LNCaP clone FGC (cell line): ENCODE data around the gene GSK3B.
A peak's percentile ranks its signal among the peaks of the same experiment; 100 is the strongest.
"Not testable (repeated sequence)": the region's sequence is repeated elsewhere in the genome, so short reads cannot be mapped to it uniquely, and the experiment has no call there.

Source experiments
- DNase-seq: peaks from one replicate; pipeline ENCODE4 v3.0.0-alpha.2; 2011; ENCODE audit warnings: low read depth
- H3K4me3 ChIP-seq: 2 replicates; pipeline ENCODE4 v1.5.1; 2011; ENCODE audit warnings: mild to moderate bottlenecking, low read depth, low read length, control low read depth
- CTCF ChIP-seq: IDR thresholded peaks from 2 replicates; pipeline ENCODE4 v1.5.1; 2012; ENCODE audit warnings: mild to moderate bottlenecking; ENCODE audit not compliant: control insufficient read depth, insufficient read depth; ENCODE audit errors: extremely low read depth

The GSK3B gene

DNA sequence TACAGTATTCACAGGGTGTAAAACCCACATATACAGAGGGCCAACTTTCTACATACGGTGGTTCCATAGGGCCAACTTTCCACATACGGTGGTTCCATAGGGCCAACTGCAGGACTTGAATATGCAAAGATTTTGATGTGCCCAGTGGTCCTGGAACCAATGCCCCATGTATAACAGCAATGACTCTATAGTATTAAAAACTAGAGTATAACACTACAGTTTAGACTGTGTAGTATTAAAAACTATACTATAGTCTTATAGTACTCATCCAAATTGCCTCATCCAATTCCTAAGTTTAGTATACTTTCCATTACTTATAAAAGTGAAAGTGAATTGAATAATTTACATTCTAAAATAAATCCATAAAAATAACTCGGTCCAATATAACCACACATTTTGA lies 75.9 kb downstream of the GSK3B start:
- H3K4me3 ChIP-seq = no peak overlapping the region
- no peak for TF ChIP-seq CTCF
- DNase-seq = no peak

DNA sequence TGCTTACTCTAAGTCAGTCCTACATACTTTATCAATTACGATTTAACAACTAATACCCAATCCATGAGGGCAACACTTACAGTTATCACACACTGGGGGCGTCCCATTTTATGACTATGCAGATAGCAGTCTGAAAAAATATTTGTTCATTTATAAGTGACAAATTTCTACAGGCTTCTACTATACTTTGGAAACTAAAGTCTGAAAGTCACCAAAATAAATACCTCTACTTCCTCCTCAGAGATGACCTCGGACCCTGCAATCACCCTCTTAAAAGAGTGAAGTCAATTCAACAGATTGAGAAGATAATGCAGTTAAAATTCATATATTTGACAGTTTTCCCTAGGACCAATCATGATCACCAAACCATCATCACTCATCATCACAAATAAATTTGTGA lies 76.6 kb downstream of the GSK3B start:
- H3K4me3 ChIP-seq = no peak overlapping the region
- TF ChIP-seq CTCF = no peak
- DNase-seq = no peak

GRCh38 chr3:120013481-120013880 lies 80.8 kb downstream of the GSK3B start:
- peak; percentile 19 for DNase-seq
- TF ChIP-seq CTCF = no peak
- H3K4me3 ChIP-seq = no peak overlapping the region

DNA sequence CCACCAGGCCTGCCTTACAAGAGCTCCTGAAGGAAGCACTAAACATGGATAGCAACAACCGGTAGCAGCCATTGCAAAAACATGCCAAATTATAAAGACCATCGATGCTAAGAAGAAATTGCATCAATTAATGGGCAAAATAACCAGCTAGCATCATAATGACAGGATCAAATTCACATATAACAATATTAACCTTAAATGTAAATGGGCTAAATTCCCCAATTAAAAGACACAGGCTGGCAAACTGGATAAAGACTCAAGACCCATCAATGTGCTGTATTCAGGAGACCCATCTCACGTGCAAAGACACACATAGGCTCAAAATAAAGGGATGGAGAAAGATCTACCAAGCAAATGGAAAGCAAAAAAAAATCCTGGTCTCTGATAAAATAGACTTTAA lies 88.5 kb downstream of the GSK3B start:
- DNase-seq, H3K4me3 ChIP-seq: not testable (repeated sequence)

DNA sequence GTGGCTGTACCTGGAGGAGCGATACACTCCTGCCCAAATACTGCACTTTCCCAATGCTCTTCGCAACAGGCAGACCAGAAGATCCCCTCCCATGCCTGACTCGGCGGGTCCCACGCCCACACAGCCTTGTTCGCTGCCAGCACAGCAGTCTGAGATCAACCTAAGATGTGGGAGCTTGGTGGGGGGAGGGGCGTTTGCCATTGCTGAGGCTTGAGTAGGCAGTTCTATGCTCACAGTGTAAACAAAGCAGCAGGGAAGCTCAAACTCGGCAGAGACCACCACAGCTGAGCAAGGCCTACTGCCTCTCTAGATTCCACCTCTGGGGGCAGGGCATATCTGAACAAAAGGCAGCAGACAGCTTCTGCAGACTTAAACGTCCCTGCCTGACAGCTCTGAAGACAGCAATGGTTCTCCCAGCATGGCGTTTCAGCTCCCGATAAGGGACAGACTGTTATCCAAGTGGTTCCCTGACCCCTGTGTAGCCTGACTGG lies 90.2 kb downstream of the GSK3B start:
- not testable (repeated sequence) for DNase-seq, H3K4me3 ChIP-seq

DNA sequence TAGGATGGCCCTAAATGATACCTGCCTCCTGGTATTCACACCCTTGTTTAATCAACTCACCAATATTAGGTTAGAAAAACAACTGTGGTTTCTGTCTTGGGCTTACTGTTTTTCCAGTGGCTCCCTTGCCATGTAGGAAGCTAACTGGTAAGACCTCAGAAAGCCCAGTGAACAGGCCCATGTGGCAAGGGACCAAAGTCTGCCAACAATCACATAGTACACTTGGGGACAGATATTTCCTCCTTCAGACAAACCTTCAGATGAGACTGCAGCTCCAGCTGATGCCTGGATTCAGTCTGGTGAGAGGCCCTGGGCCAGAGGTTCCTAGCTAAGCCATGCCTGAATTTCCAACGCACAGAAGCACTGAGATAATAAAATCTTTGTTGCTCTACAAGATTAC lies 96.1 kb downstream of the GSK3B start:
- H3K4me3 ChIP-seq = no peak overlapping the region
- no peak for TF ChIP-seq CTCF
- DNase-seq = no peak

- H3K4me3 ChIP-seq = no peak overlapping the region
- DNase-seq = no peak
- no peak for TF ChIP-seq CTCF
Observed at GRCh38 chr3:119990888-119991287, 103.4 kb downstream of the GSK3B start.

DNA sequence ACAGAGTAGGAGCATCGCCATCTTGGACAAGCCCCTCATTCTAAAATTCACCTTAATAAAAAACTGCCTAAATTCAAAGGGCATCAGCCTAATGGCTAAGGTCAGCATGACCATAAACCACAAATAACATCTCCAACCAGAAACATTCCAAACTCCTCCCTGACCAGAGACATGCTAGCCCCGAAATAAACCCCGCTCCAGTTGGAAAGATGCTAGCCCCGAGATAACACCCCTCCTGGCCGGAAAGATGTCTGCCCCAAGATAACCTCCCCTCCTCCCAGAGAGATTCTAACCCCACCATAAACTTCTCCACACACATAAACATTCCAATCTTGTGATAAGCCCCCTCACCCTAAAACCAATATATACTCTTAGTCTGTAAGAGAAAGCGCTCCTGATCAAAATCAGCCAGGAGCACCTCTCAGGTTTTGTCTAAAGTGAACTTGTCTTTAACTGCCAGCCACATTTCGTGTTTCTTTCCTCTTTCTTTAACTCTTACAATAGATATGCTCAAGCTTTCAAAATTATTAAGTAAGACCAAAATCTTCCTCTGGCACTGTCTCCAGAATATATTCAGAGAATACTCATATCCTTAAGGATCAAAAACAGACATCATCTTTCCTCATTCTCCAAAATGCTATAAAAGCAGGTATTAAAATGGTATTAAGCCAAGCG lies 104.1 kb downstream of the GSK3B start:
- TF ChIP-seq CTCF = no peak
- no peak overlapping the region for H3K4me3 ChIP-seq
- DNase-seq = no peak

GRCh38 chr3:119986812-119987211 lies 107.4 kb downstream of the GSK3B start:
- H3K4me3 ChIP-seq = not testable (repeated sequence)

More at GRCh38 chr3:119986812-119987211, 107.4 kb downstream of the GSK3B start:
- not testable (repeated sequence) for DNase-seq
